LNCaP clone FGC (cell line): ENCODE data around the gene SMIM26.
A peak's percentile ranks its signal among the peaks of the same experiment; 100 is the strongest.

Experiments
- DNase-seq: peaks from one replicate; pipeline ENCODE4 v3.0.0-alpha.2; 2011; ENCODE audit warnings: low read depth
- H3K4me3 ChIP-seq: 2 replicates; pipeline ENCODE4 v1.5.1; 2011; ENCODE audit warnings: mild to moderate bottlenecking, low read depth, low read length, control low read depth
- TF ChIP-seq, protein P1 (sequence below): IDR thresholded peaks from 2 replicates; pipeline ENCODE4 v1.5.1; 2012; ENCODE audit warnings: mild to moderate bottlenecking; ENCODE audit not compliant: control insufficient read depth, insufficient read depth; ENCODE audit errors: extremely low read depth

The SMIM26 gene

DNA sequence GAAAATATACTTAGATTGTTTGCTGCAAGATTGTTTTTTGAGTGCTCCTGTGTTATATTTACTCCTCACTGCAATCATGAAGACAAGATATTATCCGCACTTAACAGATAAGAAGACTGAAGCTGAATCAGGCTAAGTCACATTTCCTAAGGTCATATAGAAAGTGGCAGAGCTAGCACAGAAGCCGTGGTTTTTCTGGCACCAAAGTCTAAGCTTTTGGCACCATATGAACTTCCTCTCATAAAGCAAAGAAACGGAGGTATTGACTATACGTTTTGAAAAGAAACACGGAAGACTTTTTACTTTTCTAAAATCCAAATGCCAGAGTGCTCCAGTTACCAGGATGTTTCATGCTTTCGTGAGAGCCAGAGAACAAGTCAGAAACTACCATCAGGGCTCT, 11.3 kb downstream of the SMIM26 start:
- no peak overlapping the region for H3K4me3 ChIP-seq
- no peak for DNase-seq
- TF ChIP-seq, protein P1, sequence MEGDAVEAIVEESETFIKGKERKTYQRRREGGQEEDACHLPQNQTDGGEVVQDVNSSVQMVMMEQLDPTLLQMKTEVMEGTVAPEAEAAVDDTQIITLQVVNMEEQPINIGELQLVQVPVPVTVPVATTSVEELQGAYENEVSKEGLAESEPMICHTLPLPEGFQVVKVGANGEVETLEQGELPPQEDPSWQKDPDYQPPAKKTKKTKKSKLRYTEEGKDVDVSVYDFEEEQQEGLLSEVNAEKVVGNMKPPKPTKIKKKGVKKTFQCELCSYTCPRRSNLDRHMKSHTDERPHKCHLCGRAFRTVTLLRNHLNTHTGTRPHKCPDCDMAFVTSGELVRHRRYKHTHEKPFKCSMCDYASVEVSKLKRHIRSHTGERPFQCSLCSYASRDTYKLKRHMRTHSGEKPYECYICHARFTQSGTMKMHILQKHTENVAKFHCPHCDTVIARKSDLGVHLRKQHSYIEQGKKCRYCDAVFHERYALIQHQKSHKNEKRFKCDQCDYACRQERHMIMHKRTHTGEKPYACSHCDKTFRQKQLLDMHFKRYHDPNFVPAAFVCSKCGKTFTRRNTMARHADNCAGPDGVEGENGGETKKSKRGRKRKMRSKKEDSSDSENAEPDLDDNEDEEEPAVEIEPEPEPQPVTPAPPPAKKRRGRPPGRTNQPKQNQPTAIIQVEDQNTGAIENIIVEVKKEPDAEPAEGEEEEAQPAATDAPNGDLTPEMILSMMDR = no peak

DNA sequence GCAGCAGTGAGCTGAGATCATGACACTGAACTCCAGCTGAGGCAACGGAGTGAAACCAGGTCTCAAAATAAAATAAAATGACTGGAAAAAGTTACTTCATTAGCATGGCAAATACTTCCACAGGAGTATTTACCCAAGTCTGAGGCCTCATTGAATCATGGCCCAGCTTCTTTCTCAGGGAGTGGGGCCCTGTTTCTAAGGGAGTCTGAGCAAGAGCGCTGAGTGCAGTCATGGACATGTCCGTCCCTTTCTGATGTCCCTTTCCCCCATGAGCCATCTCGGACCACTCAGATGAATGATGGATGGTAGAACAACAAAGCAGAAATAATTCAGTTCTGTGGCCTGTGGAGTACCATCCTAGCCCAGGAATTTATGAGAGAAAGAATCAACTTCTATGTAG, 12.8 kb downstream of the SMIM26 start:
- DNase-seq = no peak
- no peak overlapping the region for H3K4me3 ChIP-seq
- TF ChIP-seq, protein P1 = no peak

DNA sequence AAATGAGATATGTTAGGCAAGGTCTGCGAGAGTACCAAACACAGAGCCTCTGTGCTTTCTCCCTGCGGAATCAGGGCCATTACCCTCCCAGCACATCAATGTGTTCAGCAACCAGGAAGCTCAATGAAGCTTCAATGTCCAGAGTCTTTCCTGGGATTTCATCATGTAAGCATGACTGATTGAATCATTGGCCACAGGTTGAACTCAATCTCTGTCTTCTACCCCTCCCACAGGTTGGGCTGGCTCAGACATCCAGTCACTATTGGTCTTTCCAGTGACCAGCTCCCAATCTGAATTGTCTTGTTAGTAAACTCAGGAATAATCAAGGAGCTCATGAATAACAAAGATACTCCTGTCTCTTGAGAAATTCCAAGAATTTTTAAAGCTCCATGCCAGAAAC, 17.9 kb downstream of the SMIM26 start:
- DNase-seq = no peak
- TF ChIP-seq, protein P1 = no peak
- no peak overlapping the region for H3K4me3 ChIP-seq

DNA sequence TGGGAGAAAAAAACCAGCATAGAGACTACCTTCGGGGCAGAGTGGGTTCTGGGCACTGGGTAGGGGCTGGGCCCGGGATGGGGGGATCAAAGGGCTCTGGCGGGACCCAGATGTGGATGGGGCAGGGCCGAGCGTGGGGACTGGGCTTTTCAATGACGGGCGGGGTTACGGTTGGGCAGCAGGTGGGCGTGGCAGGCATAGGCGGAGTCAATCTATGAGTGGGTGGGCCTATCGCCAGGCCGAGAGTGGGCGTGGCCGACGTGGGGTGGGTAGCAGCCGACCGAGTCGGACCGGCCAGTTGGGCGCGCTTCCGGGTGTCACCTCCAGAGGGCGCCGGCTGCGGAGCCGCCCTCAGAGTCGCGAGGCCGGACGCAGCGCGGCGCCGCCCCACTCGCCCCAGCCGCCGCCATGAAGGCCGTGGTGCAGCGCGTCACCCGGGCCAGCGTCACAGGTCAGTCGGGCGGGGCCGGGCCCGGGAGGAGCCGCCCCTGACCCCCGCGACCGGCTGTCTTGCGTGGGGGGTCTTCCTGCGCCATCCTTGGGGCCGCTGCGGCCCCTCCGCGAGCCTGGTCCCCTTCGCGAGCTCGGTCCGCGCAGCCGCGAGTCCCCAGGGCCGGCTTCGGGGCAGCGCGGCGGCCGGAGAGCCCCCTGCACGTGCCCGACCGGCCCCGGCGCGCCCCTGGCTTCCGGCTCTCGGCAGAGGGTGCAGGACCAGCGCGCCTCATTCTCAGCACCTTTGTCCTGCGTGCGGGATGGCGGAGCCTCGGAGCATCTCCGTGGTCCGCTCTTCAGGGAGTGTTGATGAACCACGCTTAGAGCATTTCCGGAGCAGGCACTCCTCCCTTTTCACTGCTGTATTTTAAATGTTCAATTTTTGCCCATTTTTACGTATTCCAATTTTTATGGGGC, 20.7 kb downstream of the SMIM26 start, which contains the start of gene DTD1:
DTD1 (plus strand) TSS at position 390 of the 909 bp plus-strand sequence; CDS start at position 409, 19 bp downstream.
- DNase-seq = peak; percentile 58
- TF ChIP-seq, protein P1 = peak; percentile 70

DNA sequence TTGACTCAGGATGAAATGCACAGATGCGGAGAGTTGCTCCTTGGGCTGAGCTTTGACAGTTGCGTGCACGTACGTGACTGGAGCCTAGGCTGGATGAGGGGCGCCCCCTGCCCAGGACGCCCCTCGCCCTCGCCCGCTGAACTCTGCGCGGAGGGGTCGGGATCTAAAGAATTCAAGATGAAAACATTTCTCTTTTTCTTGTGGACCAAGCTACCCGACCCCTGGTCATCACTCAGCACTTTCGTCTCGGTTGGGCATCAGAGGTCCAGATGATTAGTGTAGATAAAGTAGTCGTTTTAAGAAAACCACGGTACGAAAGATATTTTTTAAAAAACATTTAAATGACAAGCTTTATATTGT, 21.3 kb downstream of the SMIM26 start:
- TF ChIP-seq, protein P1 = no peak
- peak overlapping the region; percentile 61 for H3K4me3 ChIP-seq
- DNase-seq = no peak

More for the DNA sequence above, 20.7 kb downstream of the SMIM26 start, which contains the start of gene DTD1:
- H3K4me3 ChIP-seq = peak within 1 kb of the TSS; percentile 61

DNA sequence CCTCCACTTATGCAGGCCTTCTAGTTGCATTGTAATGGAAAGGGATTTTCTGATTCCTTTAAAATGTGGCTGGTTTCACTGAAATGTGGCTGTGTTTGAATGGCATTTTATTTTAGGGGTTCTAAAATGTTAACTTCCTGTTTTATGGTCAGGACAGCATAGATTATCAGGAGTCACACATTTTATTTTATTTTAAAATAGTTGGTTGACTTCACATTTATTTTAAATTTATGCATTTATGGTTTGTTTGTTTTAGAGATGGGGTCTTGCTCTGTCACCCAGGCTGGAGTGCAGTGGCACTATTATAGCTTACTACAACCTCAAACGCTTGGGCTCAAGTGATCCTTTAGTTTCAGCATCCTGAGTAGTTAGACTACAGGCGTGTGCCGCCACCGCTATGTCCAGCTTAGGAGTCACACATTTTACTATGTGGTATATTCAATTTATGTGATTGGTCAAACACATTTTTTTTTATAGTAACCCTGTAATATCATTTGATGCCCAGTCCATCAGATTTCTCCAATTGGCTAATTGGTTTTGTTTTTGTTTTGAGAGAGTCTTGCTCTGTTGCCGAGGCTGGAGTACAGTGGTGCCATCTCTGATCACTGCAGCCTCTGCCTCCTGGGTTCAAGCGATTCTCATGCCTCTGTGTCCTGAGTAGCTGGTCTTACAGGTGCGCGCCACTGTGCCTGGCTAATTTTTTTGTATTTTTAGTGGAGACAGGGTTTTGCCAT, 22.9 kb downstream of the SMIM26 start:
- TF ChIP-seq, protein P1 = no peak
- no peak overlapping the region for H3K4me3 ChIP-seq
- no peak for DNase-seq
